K562 (cell line): ENCODE results near the gene TRAF5. TPM values are rescaled to one million over a fixed set of nuclear protein-coding genes. Genes with fewer than 3 reads are reported as not detected.
A peak's percentile ranks its signal among the peaks of the same experiment; 100 is the strongest.

ENCODE experiments used
- BRD4 ChIP-seq: fragments of 200-600 bp; sonication (generic); IDR thresholded peaks from 2 replicates; pipeline ENCODE4 v1.6.1; 2017; ENCODE audit warnings: inconsistent platforms
- DIDO1 ChIP-seq: fragments of 450-650 bp; IDR thresholded peaks from 2 replicates; pipeline ENCODE4 v1.6.1; 2016; ENCODE audit warnings: low read depth, missing biosample characterization, missing genetic modification characterization
- EGR1 ChIP-seq: fragments of 450-650 bp; conservative IDR thresholded peaks from 2 replicates; pipeline ENCODE4 v1.6.1; 2017; ENCODE audit warnings: mild to moderate bottlenecking
- GATAD2A ChIP-seq: fragments of 450-650 bp; IDR thresholded peaks from 2 replicates; pipeline ENCODE4 v1.6.1; 2017
- HEY1 ChIP-seq: fragments of 250-450 bp; sonication (Bioruptor Pico); IDR thresholded peaks from 2 replicates; pipeline ENCODE4 v1.5.0; 2020; ENCODE audit warnings: mild to moderate bottlenecking, moderate library complexity, borderline replicate concordance
- HIVEP1 ChIP-seq: fragments of 250-450 bp; sonication (Bioruptor Pico); IDR thresholded peaks from 2 replicates; pipeline ENCODE4 v1.4.0; 2020; ENCODE audit warnings: mild to moderate bottlenecking
- HNRNPH1 ChIP-seq: fragments of 200-400 bp; formaldehyde crosslinking; optimal IDR thresholded peaks from 2 replicates; pipeline ENCODE3; 2017; ENCODE audit warnings: low read depth, mild to moderate bottlenecking, low read length, moderate library complexity
- MAFG ChIP-seq: fragments of 450-650 bp; conservative IDR thresholded peaks from 2 replicates; pipeline ENCODE4 v1.6.1; 2016; ENCODE audit warnings: missing genetic modification characterization, missing compliant biosample characterization
- PHF8 ChIP-seq: fragments of 200-600 bp; sonication (generic); IDR thresholded peaks from 2 replicates; pipeline ENCODE4 v1.6.1; 2012; ENCODE audit warnings: mixed run types, mild to moderate bottlenecking, inconsistent platforms, low read length, moderate library complexity, borderline replicate concordance
- POLR3G ChIP-seq: IDR thresholded peaks from 2 replicates; pipeline ENCODE4 v1.6.1; 2011; ENCODE audit not compliant: insufficient read length, insufficient replicate concordance; ENCODE audit errors: extremely low read depth
- SIRT6 ChIP-seq: IDR thresholded peaks from one replicate; pipeline ENCODE4 v1.6.1; 2012; ENCODE audit warnings: low read depth, mild to moderate bottlenecking, control low read depth, inconsistent platforms, low read length, moderate library complexity
- SMARCE1 ChIP-seq: fragments of 450-650 bp; IDR thresholded peaks from 2 replicates; pipeline ENCODE4 v1.7.1; 2016; ENCODE audit warnings: mild to moderate bottlenecking
- TAF1 ChIP-seq: IDR thresholded peaks from 2 replicates; pipeline ENCODE4 v1.6.1; 2011; ENCODE audit warnings: mild to moderate bottlenecking, low read length, moderate library complexity; ENCODE audit not compliant: insufficient read depth, control insufficient read depth, severe bottlenecking; ENCODE audit errors: extremely low read depth
- TGIF2 ChIP-seq: sonication (generic); formaldehyde crosslinking; IDR thresholded peaks from 2 replicates; pipeline ENCODE4 v1.8.1; 2022; ENCODE audit warnings: mild to moderate bottlenecking, missing genetic modification reagents, moderate library complexity
- TRIM28 ChIP-seq: fragments of 450-650 bp; IDR thresholded peaks from 2 replicates; pipeline ENCODE4 v1.6.1; 2017
- ZBTB40 ChIP-seq, 2 experiments: fragments of 450-650 bp in 1 of 2; sonication (generic) in 1 of 2; formaldehyde crosslinking in 1 of 2; IDR thresholded peaks; 2 replicates each; pipeline versions ENCODE4 v1.7.1 to v1.9.0; 2016 to 2022; ENCODE audit warnings: inconsistent platforms in 1 of 2, mild to moderate bottlenecking in 1 of 2, missing genetic modification reagents in 1 of 2
- ZNF316 ChIP-seq: fragments of 450-650 bp; IDR thresholded peaks from 2 replicates; pipeline ENCODE4 v1.6.1; 2016
- ZNF668 ChIP-seq: fragments of 250-450 bp; sonication (Bioruptor Pico); IDR thresholded peaks from 2 replicates; pipeline ENCODE4 v1.8.0; 2022; ENCODE audit warnings: mild to moderate bottlenecking, inconsistent platforms
- ZNF780A ChIP-seq: fragments of 250-450 bp; sonication (Bioruptor Pico); IDR thresholded peaks from 2 replicates; pipeline ENCODE4 v1.5.0; 2021; ENCODE audit warnings: mild to moderate bottlenecking
- polyA plus RNA-seq, 8 experiments: library from polyadenylated mRNA; depleted of rRNA in 4 of 8; stranded (reverse) in 5 of 8; unstranded in 3 of 8; fragments of >200 nt; fragmentation: Nextera tagmentation in 2 of 8; fragmentation: Illumina TruSeq in 1 of 8; extraction: Ambion mirVana in 2 of 8; extraction: Trizol in 1 of 8; gene quantifications; 2 replicates each; pipeline versions ENCODE4 v1.2.1 to v1.2.3, GENCODE V29; 2011 to 2014; ENCODE audit warnings: inconsistent platforms in 1 of 8, missing spikeins in 1 of 8
- total RNA-seq, 7 experiments: library from RNA; depleted of rRNA in 6 of 7; stranded (reverse); fragments of >200 nt in 6 of 7; fragmentation: Illumina TruSeq in 2 of 7; extraction: Trizol in 2 of 7; gene quantifications; 2 replicates each; pipeline versions ENCODE4 v1.2.1 to v1.2.3, GENCODE V29; 2011 to 2021; ENCODE audit warnings: low replicate concordance in 1 of 7
- TF ChIP-seq, protein P1 (sequence below): sonication (generic); formaldehyde crosslinking; IDR thresholded peaks from 2 replicates; pipeline ENCODE4 v1.8.0; 2022; ENCODE audit warnings: mild to moderate bottlenecking, missing genetic modification reagents

TRAF5 gene
- total and polyA plus RNA-seq, 9 of the 15 experiments (the other 6 are each of a cell fraction or from before 2014, with no cell fraction given), result 2.0 to 9.3 (median 5.3) TPM

- TF ChIP-seq GATAD2A, result no peak
- TF ChIP-seq PHF8, result no peak
- TF ChIP-seq DIDO1, result no peak
- no peak for TF ChIP-seq SIRT6
- TF ChIP-seq ZNF668 (CRISPR knock-in tag), result peak; percentile 28; the same call in 1 of the 2 replicates
- no peak for TF ChIP-seq HIVEP1 (CRISPR knock-in tag)
- no peak for TF ChIP-seq HNRNPH1
- 0 out of 2 replicates have a peak, but pooled peaks have one; percentile 6 for TF ChIP-seq ZBTB40 (IDR thresholded peaks at IDR 0.05)
- TF ChIP-seq ZBTB40 (CRISPR knock-in tag; IDR thresholded peaks at IDR 0.05), result no peak
- TF ChIP-seq TRIM28, result no peak
- no peak for TF ChIP-seq TGIF2 (CRISPR knock-in tag)
- TF ChIP-seq TAF1, result no peak
- TF ChIP-seq SMARCE1, result no peak
- TF ChIP-seq, protein P1, sequence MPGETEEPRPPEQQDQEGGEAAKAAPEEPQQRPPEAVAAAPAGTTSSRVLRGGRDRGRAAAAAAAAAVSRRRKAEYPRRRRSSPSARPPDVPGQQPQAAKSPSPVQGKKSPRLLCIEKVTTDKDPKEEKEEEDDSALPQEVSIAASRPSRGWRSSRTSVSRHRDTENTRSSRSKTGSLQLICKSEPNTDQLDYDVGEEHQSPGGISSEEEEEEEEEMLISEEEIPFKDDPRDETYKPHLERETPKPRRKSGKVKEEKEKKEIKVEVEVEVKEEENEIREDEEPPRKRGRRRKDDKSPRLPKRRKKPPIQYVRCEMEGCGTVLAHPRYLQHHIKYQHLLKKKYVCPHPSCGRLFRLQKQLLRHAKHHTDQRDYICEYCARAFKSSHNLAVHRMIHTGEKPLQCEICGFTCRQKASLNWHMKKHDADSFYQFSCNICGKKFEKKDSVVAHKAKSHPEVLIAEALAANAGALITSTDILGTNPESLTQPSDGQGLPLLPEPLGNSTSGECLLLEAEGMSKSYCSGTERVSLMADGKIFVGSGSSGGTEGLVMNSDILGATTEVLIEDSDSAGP (CRISPR knock-in tag), result no peak
- TF ChIP-seq EGR1, result peak; percentile 68
- peak; percentile 62 for TF ChIP-seq ZNF316
- no peak for TF ChIP-seq ZNF780A (CRISPR knock-in tag)
- no peak for TF ChIP-seq HEY1 (CRISPR knock-in tag)
- no peak for TF ChIP-seq MAFG (tag)
- no peak for TF ChIP-seq POLR3G
- no peak for TF ChIP-seq BRD4
Measured at GRCh38 chr1:211381481-211382181, 55.0 kb downstream of the TRAF5 start (continued).
